Activated naive CD4-positive, alpha-beta T cell treated with Interleukin-2 at 50 U/mL for 16 hours (primary cell): Measurements from ENCODE around the gene KDM4B.

Source experiments
- DNase-seq: peaks from one replicate; pipeline ENCODE4 v3.0.0-alpha.2; 2020

Gene KDM4B

DNA sequence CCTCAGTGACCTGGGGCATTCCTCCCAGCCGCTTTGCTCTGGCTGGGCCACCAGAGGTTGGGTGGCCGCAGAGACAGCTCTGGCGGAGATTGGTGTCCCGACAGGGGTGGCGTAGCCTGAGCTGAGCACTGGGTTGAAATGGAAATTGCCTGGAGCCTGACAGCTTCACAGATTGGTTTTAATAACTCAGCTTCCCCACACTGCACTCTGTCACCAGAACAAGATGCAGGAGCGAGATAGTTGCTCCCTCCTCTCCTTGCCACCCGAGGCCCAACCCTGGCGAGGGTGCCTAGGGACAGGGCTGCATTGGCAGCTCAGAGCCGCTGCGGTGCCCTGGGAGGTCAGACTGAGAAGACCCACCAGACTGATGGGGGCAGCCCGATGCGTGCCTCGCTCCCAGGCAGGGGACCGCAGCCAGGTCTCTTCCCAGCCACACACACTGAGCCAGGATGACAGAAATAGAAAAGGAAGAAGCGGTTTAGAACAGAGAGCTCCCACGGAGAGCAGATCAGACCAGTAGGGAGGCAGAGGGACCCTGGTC, 84.1 kb downstream of the KDM4B start:
- no peak for DNase-seq

GRCh38 chr19:5053661-5054060, 84.7 kb downstream of the KDM4B start:
- DNase-seq, result no peak

DNA sequence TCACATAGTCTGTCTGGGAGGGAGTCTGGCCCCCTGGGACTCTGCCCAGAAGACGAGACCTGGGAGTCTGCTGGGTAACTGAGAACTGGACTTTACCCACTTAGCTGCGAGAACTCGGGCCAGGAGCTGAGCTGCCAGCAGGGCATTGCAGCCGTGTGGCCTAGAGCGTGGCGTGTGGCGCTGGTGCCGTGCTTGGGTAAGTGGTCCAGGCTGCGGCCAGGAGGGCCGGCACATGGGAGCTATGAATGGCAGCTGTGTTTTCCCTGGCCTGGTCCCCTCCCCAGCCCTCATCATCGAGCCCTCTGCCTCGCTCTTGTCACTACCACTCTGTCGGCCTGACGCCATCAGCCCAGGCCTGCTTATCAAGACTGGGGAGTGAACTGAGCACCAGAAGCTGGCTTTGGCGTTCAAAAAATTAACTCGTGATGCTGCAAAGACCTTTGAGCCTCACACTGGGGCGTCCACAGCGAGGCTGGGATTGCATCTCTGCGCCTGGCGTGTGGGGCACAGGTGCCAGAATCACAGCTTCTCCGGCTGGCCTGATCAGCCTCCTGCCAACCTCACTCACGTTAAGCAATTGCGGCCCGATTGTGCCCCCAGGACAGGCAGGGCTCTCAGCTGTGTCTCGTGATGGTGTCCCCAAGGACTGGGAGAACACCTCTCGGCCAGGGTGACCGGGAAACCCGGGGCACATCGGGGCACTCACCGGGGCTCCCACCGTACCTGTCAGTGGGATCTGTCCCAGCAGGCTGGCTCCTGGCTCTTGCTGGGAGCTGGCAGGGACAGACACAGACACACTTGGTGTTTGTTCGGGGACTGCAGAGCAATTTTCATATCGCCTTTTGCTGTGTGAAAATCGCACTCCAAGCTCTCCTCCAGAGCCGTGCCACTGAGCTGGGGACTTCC, 85.9 kb downstream of the KDM4B start:
- DNase-seq, result no peak

DNA sequence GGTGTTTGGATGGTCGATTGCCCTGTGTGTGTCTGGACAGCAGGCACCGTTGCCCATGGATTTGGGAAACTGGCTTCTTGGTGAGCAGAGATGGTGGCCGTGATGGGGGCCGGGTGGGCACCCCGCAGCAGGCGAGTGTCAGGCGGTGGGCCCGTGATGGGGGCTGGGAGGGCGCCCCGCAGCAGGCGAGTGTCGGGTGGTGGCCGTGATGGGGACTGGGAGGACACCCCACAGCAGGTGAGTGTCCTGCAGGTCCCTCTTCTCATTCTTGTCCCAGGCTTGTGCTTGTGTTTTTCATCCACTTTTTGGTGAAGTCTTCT, 86.5 kb downstream of the KDM4B start:
- DNase-seq, result no peak

GRCh38 chr19:5057860-5058259, 88.9 kb downstream of the KDM4B start:
- DNase-seq, result no peak

DNA sequence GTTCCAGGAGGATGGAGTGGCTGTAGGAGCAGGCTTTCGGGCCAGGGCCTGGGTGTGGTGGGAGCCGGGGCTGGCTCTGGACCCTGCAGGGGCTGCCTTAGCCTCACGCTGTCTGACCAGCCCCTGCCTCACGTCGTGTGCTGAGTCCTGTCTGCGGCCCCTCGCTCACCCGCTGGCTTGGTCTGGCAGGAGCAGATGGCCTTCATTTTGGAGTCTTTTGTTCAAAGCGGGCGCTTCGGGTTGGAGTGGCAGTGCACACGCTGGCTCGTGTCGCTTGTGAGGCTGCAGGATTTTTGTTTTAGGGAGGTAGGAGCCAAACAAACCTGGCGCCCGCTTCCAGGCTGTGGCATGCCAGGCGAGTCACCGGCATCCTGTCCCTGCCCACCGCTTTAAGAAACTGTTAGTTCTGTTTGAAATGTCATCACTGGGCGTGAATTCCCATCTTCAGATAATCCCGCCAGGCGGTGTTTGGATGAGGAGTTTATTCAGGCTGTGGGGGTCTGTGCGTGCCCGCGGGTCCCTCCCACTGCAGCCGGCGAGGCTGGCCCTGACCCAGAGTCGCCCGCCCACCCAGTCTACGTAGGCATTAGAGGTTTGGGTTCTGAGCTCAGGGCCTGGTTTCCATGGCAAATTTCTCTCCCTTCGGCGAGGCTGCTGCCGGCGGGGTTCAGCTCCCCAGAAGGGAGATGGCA, 89.8 kb downstream of the KDM4B start:
- no peak for DNase-seq

- no peak for DNase-seq
Measured at GRCh38 chr19:5059213-5059574, 90.3 kb downstream of the KDM4B start.

DNA sequence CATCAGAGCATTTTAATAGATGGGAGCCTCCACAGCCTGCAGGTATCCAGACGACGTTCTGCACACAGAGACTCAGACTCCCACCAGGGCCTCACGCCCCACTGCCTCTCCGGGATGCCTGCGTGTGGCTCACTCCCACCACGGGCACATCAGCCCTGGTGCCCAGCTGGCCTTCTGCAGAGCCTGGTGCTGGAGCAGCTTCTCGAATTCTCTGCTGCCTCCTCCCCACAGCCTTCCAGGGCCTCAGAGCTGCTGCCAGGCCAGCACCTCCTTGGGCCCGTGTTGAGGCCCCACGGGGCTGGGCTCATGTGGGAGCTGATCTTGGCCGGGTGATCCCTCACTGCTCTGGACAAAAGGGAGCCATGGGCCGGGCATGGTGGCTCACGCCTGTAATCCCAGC, 90.9 kb downstream of the KDM4B start:
- no peak for DNase-seq

DNA sequence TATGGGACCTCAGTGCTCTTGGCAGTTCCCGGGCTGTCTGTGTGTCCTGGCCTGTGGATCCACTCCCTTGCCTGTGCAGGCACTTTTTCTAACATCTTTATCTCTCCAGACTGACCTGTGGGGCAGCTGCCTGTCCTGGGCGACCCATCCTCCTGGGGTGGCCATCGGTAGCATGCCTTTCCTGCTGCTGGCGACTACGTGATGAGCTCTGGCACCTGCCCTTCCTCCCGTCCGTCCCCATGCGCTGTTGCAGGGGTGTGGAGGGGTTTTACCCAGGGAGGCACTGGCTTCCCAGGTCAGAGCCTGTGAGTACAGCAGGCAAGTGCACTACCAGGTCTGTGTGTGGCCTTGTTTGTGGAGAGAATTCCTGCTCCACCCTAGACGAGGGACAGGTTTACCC, 93.3 kb downstream of the KDM4B start:
- no peak for DNase-seq

- no peak for DNase-seq
Measured at GRCh38 chr19:5062799-5063198, 93.9 kb downstream of the KDM4B start.

- no peak for DNase-seq
Measured at GRCh38 chr19:5063873-5064645, 95.1 kb downstream of the KDM4B start.

GRCh38 chr19:5064896-5065295, 96.0 kb downstream of the KDM4B start:
- DNase-seq, result no peak

DNA sequence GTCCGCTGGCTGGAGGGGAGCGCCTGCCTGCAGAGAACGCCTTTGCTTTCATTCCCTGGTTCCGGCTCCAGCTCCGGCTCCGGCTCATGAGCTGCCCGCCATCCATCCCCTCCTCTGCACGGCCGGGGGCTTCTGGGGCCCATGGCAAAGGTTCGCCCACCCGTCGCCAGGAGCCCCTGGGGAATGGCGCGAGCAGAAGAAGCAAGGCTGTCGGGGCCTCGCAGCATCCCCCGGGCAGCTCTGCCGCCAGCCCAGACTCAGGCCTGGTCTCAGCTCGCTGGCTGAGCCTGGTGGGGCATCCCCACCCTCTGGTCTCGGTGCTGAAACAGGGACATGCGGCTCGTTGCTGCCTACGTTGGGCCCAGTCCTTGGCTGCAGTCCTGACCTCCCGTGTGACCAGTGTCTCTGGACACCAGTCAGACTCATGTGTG, 96.8 kb downstream of the KDM4B start:
- no peak for DNase-seq

GRCh38 chr19:5066768-5067167, 97.9 kb downstream of the KDM4B start:
- no peak for DNase-seq

- DNase-seq, result no peak
Measured at GRCh38 chr19:5067678-5068077, 98.8 kb downstream of the KDM4B start.

GRCh38 chr19:5068233-5069072, 99.5 kb downstream of the KDM4B start:
- no peak for DNase-seq

DNA sequence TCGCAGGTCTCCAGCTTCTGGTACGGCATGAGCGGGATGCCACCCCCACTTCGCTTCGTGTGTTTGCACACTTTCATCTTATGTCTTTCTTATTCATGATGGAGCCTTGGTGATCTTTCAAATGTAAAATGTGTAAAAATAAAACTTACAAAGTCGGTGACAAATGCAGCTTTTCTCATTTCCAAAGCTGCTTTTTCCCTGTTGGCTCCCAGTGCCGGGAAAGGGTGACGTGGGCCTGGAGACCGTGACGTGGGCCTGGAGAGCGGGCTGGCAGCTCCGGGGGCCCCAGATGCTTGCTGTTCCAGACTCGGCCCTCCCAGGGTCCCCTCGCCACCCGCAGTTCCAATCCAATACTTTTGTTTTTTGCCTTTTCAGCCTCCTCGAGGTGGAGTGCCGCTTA, 101.4 kb downstream of the KDM4B start:
- DNase-seq, result no peak

- DNase-seq, result no peak
Measured at GRCh38 chr19:5070930-5071329, 102.0 kb downstream of the KDM4B start.

- DNase-seq, result no peak
Measured at GRCh38 chr19:5071579-5071978, 102.7 kb downstream of the KDM4B start.

DNA sequence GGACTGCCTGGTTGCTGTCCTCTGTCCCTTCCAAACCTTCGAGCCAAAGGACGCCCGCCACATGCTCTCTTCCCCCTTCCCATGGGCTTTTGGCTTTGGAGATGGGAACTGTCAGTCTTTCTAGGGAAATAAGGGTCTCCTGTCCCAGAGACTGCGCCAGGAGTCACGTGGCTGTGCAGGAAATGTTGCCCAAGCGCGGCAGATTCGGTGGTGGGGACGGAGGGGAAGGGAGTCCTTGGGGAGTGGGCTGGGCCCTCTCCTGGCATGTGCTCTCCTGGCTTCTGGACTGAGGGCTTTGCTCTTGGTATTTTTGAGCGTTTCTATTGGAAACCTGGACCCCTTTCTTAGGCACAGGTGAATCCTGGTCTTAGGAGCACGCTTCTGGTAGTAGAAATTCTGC, 103.2 kb downstream of the KDM4B start:
- no peak for DNase-seq

DNA sequence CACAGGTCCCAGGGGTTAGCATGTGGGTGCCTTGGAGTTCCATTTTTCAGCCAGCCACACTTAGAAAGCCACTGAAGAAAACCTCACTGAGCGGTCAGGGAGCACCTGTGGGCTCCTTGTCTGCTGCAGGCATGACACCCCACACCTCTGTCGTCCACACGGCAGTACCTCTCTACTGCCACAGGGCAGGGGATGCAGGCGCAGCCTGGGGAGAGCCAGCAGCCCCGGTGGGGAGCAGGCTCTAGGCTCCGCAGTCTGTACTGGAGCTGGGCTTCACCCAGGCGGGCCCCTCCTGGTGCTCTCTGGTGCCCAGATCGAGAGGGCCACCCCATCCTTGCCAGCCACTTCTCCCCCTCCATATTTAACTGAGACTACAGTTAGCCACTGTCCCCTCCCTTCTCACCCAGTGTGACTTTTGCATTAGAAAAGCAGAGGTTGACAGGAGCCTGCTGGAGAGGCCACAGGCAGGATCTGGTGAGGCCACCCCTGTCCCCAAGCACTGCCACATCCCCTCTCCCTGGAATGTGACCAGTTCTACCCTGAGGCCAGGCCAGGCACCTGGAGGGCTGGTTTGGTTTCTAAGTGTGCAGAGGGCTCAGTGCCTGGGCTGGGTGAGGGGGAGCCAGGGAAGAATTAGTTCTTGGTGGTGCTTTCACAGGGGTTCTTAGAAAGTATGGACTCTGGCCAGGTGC, 104.4 kb downstream of the KDM4B start:
- no peak for DNase-seq

GRCh38 chr19:5074407-5074806, 105.5 kb downstream of the KDM4B start:
- no peak for DNase-seq
